Naive B cell (primary cell): ENCODE measurements around the gene SNX12. TPM values are rescaled to one million over a fixed set of nuclear protein-coding genes. Genes with fewer than 3 reads are reported as not detected.
"Not testable (repeated sequence)": the region's sequence is repeated elsewhere in the genome, so short reads cannot be mapped to it uniquely, and the experiment has no call there.

Experiments
- ATAC-seq, 2 donors: fragments of 150-1000 bp; cut with Tn5 transposase; 2 replicates each; pipeline ENCODE4 v1.10.0; 2021; ENCODE audit warnings: low read depth in 2 of 2, mild to moderate bottlenecking in 2 of 2, moderate library complexity in 2 of 2
- DNase-seq: peaks from one replicate; pipeline ENCODE4 v3.0.0; 2022
- H3K27ac Mint-ChIP-seq, 6 donors: one replicate each; pipeline ENCODE4 v1.8.0; 2020 to 2022; ENCODE audit warnings: mild to moderate bottlenecking in 6 of 6, mixed read lengths in 6 of 6, moderate library complexity in 5 of 6, inconsistent platforms in 2 of 6
- H3K27me3 Mint-ChIP-seq, 3 donors: one replicate each; pipeline ENCODE4 v1.8.0; 2021 to 2022; ENCODE audit warnings: mixed read lengths in 3 of 3, mild to moderate bottlenecking in 1 of 3
- H3K36me3 Mint-ChIP-seq, 2 donors: one replicate each; pipeline ENCODE4 v1.8.0; 2020 to 2022; ENCODE audit warnings: mixed read lengths in 2 of 2, inconsistent platforms in 1 of 2, mild to moderate bottlenecking in 1 of 2
- H3K4me1 Mint-ChIP-seq, 3 donors: one replicate each; pipeline ENCODE4 v1.8.0; 2020 to 2022; ENCODE audit warnings: mixed read lengths in 3 of 3, inconsistent platforms in 1 of 3, mild to moderate bottlenecking in 1 of 3, moderate library complexity in 1 of 3
- H3K4me3 Mint-ChIP-seq, 8 donors: one replicate each; pipeline ENCODE4 v1.8.0; 2020 to 2022; ENCODE audit warnings: mild to moderate bottlenecking in 8 of 8, mixed read lengths in 8 of 8, moderate library complexity in 8 of 8, inconsistent platforms in 2 of 8
- H3K9me3 Mint-ChIP-seq, 7 donors: one replicate each; pipeline ENCODE4 v1.8.0; 2020 to 2022; ENCODE audit warnings: mixed read lengths in 7 of 7, mild to moderate bottlenecking in 5 of 7, inconsistent platforms in 2 of 7, moderate library complexity in 1 of 7
- polyA plus RNA-seq, 6 donors: library from polyadenylated mRNA; unstranded; fragments of 300-500 nt; fragmentation: Illumina TruSeq; gene quantifications; one replicate each; pipeline ENCODE4 v1.2.3, GENCODE V29; 2021; ENCODE audit warnings: low read depth in 6 of 6

The SNX12 gene
- polyA plus RNA-seq, 6 donors from 2014 or later = 0.86 to 7.6 (median 3.3) TPM

GRCh38 chrX:71081330-71082123 is 13.4 kb upstream of the SNX12 start:
- H3K4me3 Mint-ChIP-seq = no peak overlapping the region

DNA sequence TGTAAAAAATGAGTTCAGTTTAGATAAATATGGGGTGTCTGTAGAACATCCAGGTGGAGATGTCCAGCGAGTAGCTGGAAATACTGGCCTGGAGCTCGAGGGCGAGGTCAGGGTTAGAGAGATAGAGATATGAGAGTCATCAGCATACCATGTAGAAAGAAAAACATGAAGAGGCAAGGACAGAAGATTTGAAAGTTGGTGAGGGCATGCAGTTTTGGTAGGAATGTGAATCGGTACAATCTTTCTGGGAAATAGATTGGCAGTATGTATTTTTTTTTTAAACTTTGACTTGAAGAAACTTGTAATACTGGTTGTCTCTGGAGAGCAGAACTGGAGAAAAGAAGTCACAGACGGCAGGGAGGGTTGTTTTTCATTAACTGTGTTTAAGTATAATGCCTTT is 2.4 kb upstream of the SNX12 start:
- Mint-ChIP-seq H3K36me3 (no peaks in the 10 kb centered on the region), H3K4me3 (peak overlapping the region in 1 of 8 donors; percentile 70), H3K27ac (peak overlapping the region in 1 of 6 donors; percentile 18), H3K9me3 (peaks cover 0 to 2% (median 0%) of the 10 kb centered on the region in 7 donors), H3K27me3 (peaks cover 0 to 38% (median 0%) of the 10 kb centered on the region in 3 donors), H3K4me1 (peaks cover 3 to 12% (median 10%) of the 10 kb centered on the region in 3 donors)
- DNase-seq = no peak
- no peak for ATAC-seq

More at GRCh38 chrX:71081330-71082123, 13.4 kb upstream of the SNX12 start:
- H3K4me1 Mint-ChIP-seq = no peaks in the 10 kb centered on the region
- H3K27me3 Mint-ChIP-seq = peaks cover 0 to 5% (median 1%) of the 10 kb centered on the region in 3 donors
- H3K9me3 Mint-ChIP-seq = peaks cover 0 to 2% (median 0%) of the 10 kb centered on the region in 7 donors
- no peaks in the 10 kb centered on the region for H3K36me3 Mint-ChIP-seq
- DNase-seq = no peak
- no peak overlapping the region for H3K27ac Mint-ChIP-seq
- no peak for ATAC-seq

DNA sequence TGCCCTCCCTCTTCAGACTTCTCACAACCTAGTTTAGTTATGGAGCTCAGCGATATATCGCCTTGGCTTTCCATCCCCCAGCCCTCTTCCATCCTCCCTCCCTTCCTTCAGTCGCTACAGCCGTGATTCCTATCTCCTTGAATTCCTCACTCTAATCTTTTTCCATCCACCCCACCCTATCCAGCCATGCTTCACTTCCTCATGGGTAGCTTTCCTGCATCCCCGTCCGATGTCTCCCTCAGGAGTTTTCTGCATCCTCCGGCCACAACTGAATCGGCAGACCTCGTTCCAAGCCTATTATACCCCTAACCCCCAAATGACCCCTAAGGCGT is 456 bp downstream of the SNX12 start:
- Mint-ChIP-seq H3K9me3 (peaks cover 0 to 2% (median 0%) of the 10 kb centered on the region in 7 donors), H3K4me1 (peaks cover 3 to 20% (median 12%) of the 10 kb centered on the region in 3 donors), H3K4me3 (peak overlapping the region; percentile 90 to 98 (median 95)), H3K27ac (peak overlapping the region; percentile 85 to 98 (median 96)), H3K27me3 (peaks cover 0 to 18% (median 0%) of the 10 kb centered on the region in 3 donors), H3K36me3 (peaks cover 2 to 3% of the 10 kb centered on the region in 2 donors)
- ATAC-seq (no peak), DNase-seq (no peak)

GRCh38 chrX:71067089-71067488 is 1.0 kb downstream of the SNX12 start:
- ATAC-seq (no peak), DNase-seq (no peak)
- peak overlapping the region in 5 of 6 donors; percentile 85 to 98 (median 96) for H3K27ac Mint-ChIP-seq
- peaks cover 0 to 12% (median 0%) of the 10 kb centered on the region in 3 donors for H3K27me3 Mint-ChIP-seq
- H3K36me3 Mint-ChIP-seq = peaks cover 4 to 5% of the 10 kb centered on the region in 2 donors
- H3K9me3 Mint-ChIP-seq = peaks cover 0 to 2% (median 0%) of the 10 kb centered on the region in 7 donors
- H3K4me3 Mint-ChIP-seq = peak overlapping the region; percentile 90 to 98 (median 95)
- H3K4me1 Mint-ChIP-seq = peaks cover 3 to 20% (median 12%) of the 10 kb centered on the region in 3 donors

- Mint-ChIP-seq H3K27me3 (no peaks in the 10 kb centered on the region), H3K9me3 (peaks cover 0 to 2% (median 0%) of the 10 kb centered on the region in 7 donors), H3K36me3 (peaks cover 4 to 12% of the 10 kb centered on the region in 2 donors), H3K4me1 (peaks cover 8 to 28% (median 8%) of the 10 kb centered on the region in 3 donors), H3K4me3 (peak overlapping the region in 1 of 8 donors; percentile 16), H3K27ac (no peak overlapping the region)
- ATAC-seq (no peak), DNase-seq (no peak)
Measured at GRCh38 chrX:71060127-71060526, 8.0 kb downstream of the SNX12 start.

- H3K4me3 Mint-ChIP-seq = peak overlapping the region in 3 of 8 donors; percentile 2 to 21 (median 7)
- no peak for ATAC-seq
- no peaks in the 10 kb centered on the region for H3K27me3 Mint-ChIP-seq
- peaks cover 4 to 12% of the 10 kb centered on the region in 2 donors for H3K36me3 Mint-ChIP-seq
- DNase-seq = no peak
- peaks cover 5 to 19% (median 8%) of the 10 kb centered on the region in 3 donors for H3K4me1 Mint-ChIP-seq
- H3K27ac Mint-ChIP-seq = peak overlapping the region in 3 of 6 donors; percentile 25 to 50 (median 50)
- peaks cover 0 to 2% (median 0%) of the 10 kb centered on the region in 7 donors for H3K9me3 Mint-ChIP-seq
Measured at GRCh38 chrX:71057848-71058530, 10.1 kb downstream of the SNX12 start.

DNA sequence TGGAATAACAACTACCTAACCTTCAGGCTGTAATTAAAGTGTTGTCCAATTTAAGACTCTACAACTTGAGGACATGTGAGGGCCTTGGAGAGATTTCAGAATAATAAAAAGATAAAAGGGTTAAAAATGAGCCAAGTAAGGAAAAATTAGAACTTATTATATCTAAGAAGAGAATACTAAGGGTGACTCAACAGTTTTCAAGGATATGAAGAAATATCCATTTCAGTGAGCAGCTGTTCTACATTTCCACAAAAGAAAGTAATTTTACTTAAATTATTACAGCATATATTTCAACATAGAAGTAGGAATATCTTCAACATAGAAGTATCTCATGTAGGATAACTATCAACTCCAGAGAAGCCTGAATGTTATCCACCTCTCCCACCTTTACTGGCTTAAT is 11.3 kb downstream of the SNX12 start:
- H3K9me3 Mint-ChIP-seq = peaks cover 0 to 2% (median 0%) of the 10 kb centered on the region in 7 donors
- DNase-seq (no peak), ATAC-seq (no peak)
- H3K36me3 Mint-ChIP-seq = peaks cover 0 to 7% of the 10 kb centered on the region in 2 donors
- no peaks in the 10 kb centered on the region for H3K27me3 Mint-ChIP-seq
- peak overlapping the region in 1 of 8 donors; percentile 55 for H3K4me3 Mint-ChIP-seq
- H3K4me1 Mint-ChIP-seq = peaks cover 8 to 19% (median 13%) of the 10 kb centered on the region in 3 donors
- peak overlapping the region in 1 of 6 donors; percentile 30 for H3K27ac Mint-ChIP-seq

- ATAC-seq (peak; percentile 63 to 77), DNase-seq (peak; percentile 21)
- H3K9me3 Mint-ChIP-seq = peaks cover 0 to 2% (median 0%) of the 10 kb centered on the region in 7 donors
- H3K36me3 Mint-ChIP-seq = no peaks in the 10 kb centered on the region
- H3K27me3 Mint-ChIP-seq = no peaks in the 10 kb centered on the region
- H3K4me1 Mint-ChIP-seq = peaks cover 3 to 13% (median 4%) of the 10 kb centered on the region in 3 donors
- no peak overlapping the region for H3K27ac Mint-ChIP-seq
- peak overlapping the region in 7 of 8 donors; percentile 6 to 83 (median 68) for H3K4me3 Mint-ChIP-seq
Measured at GRCh38 chrX:71053217-71053621, 14.9 kb downstream of the SNX12 start.

DNA sequence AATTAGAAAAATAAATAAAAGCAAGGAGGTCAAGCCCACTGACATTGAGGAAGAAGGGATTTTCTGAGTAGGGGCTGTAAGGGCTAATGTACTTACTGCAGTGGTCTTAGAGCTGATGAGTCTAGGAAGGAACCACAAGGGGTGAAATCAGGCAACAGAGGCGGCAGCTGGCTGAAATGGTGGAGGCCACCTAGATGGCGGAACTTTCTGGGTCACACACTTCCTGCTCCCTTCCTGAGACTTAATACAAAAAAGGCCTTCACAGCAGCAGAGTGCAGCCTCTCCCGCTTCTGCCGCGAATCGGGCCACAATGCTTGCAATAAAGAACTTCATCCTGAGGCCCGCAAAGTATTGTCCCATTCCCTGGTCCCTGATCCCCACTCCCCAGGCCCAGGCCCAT is 15.4 kb downstream of the SNX12 start:
- H3K27ac Mint-ChIP-seq = peak overlapping the region in 2 of 6 donors; percentile 20 to 76
- H3K27me3 Mint-ChIP-seq = no peaks in the 10 kb centered on the region
- peaks cover 0 to 8% (median 0%) of the 10 kb centered on the region in 3 donors for H3K4me1 Mint-ChIP-seq
- DNase-seq (no peak), ATAC-seq (peak in 1 of 2 donors; percentile 25)
- H3K9me3 Mint-ChIP-seq = peaks cover 0 to 2% (median 0%) of the 10 kb centered on the region in 7 donors
- H3K4me3 Mint-ChIP-seq = peak overlapping the region in 7 of 8 donors; percentile 9 to 83 (median 68)
- no peaks in the 10 kb centered on the region for H3K36me3 Mint-ChIP-seq

DNA sequence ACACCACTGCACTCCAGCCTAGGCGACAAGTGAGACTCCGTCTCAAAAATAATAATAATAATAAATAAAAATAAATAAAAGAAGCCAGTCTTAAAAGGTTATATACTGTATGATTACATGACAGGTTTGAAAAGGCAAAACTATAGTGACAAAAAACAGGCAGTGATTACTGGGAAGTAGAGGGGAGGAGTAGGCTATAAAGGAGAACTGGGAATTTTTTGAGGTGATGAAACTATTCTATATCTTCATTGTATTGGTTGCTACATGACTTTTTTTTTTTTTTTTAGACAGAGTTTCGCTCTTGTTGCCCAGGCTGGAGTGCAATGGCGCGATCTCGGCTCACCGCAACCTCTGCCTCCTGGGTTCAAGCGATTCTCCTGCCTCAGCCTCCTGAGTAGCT is 20.2 kb downstream of the SNX12 start:
- not testable (repeated sequence) for ATAC-seq, H3K9me3 Mint-ChIP-seq, DNase-seq, H3K27ac Mint-ChIP-seq, H3K4me1 Mint-ChIP-seq, H3K27me3 Mint-ChIP-seq, H3K4me3 Mint-ChIP-seq, H3K36me3 Mint-ChIP-seq

DNA sequence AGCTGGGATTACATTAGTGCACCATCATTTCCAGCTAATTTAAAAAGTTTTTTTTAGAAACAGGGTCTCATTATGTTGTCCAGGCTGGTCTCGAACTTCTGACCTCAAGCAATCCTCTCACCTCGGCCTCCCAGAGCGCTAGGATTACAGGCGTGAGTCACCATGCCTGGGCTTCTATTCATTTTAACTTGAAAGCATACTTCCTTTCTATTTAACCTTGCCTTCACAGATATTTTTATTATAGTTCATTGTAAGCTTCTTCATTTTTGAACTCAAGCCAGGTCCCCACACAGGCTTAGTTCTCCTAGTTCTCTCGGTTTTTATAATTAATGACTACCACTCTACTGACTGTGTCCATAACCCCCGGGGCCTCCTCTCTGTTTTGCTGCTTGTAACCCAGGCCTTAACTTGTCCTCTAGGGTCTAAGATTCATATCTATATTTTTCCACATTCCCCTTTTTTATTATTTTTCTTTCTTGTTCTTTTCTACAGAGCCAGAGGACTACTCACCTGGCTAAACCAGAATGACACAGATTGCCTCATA is 50.7 kb downstream of the SNX12 start:
- no peak for ATAC-seq
- H3K4me3 Mint-ChIP-seq = no peak overlapping the region
- peaks cover 0 to 2% (median 0%) of the 10 kb centered on the region in 7 donors for H3K9me3 Mint-ChIP-seq
- DNase-seq = no peak
- H3K27ac Mint-ChIP-seq = no peak overlapping the region
- H3K27me3 Mint-ChIP-seq = no peaks in the 10 kb centered on the region
- peaks cover 0 to 4% of the 10 kb centered on the region in 2 donors for H3K36me3 Mint-ChIP-seq
- no peaks in the 10 kb centered on the region for H3K4me1 Mint-ChIP-seq
